SK-N-SH (cell line): Measurements from ENCODE around the gene RPL10.
A peak's percentile ranks its signal among the peaks of the same experiment; 100 is the strongest.

Experiments
- CTCF ChIP-seq: fragments of 200-600 bp; sonication (generic); IDR thresholded peaks from 2 replicates; pipeline ENCODE4 v1.6.1; 2017; ENCODE audit warnings: antibody characterized with exemption, mild to moderate bottlenecking, moderate library complexity
- JUND ChIP-seq: IDR thresholded peaks from 2 replicates; pipeline ENCODE4 v1.4.0; 2012
- POLR2AphosphoS5 ChIP-seq: IDR thresholded peaks from 2 replicates; pipeline ENCODE4 v1.6.1; 2012; ENCODE audit warnings: low read depth, low read length

DNA sequence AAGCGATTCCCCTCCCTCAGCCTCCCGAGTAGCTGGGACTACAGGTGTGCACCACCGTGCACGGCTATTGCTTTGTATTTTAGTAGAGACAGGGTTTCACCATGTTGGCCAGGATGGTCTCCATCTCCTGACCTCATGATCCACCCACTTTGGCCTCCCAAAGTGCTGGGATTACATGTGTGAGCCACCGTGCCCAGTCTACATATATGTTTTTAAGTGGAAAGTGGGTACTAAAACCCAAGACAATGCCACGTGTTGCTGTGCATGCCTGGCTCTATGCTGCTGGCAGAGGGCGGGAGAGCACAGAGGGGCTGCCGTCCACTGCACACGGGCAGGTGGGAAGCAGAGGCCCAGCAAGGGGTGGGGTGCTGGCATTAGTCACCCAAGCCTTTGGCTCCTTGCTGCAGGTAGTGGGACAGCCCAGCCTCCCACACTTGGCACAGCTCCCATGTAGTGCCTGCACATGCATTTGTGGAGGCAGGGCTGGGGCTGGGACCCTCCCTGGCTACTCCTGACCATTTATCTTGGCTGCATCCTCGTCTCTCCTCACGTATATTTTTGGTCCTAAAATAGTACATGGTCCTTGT lies 15.6 kb upstream of the RPL10 start:
- no peak for TF ChIP-seq CTCF
- TF ChIP-seq JUND: 0 out of 2 replicates have a peak, but pooled peaks have one; percentile 6
- no peak for TF ChIP-seq POLR2AphosphoS5
